K562 (cell line): ENCODE measurements around the gene CIAPIN1. TPM values are rescaled to one million over a fixed set of nuclear protein-coding genes. Genes with fewer than 3 reads are reported as not detected.

Experiments used
- ARID2 ChIP-seq: fragments of 450-650 bp; IDR thresholded peaks from 2 replicates; pipeline ENCODE4 v1.6.1; 2017; ENCODE audit warnings: antibody characterized with exemption, mild to moderate bottlenecking
- CHD2 ChIP-seq: IDR thresholded peaks from 2 replicates; pipeline ENCODE4 v1.6.1; 2011; ENCODE audit warnings: low read depth, low read length
- CREB1 ChIP-seq, 2 experiments: sonication (generic) in 1 of 2; formaldehyde crosslinking in 1 of 2; IDR thresholded peaks; 2 replicates each; pipeline versions ENCODE4 v1.6.1 to v1.8.0; 2012 to 2022; ENCODE audit warnings: inconsistent platforms in 1 of 2, mild to moderate bottlenecking in 1 of 2, missing genetic modification reagents in 1 of 2, moderate library complexity in 1 of 2
- CREM ChIP-seq: IDR thresholded peaks from 2 replicates; pipeline ENCODE4 v1.6.1; 2014; ENCODE audit warnings: antibody characterized with exemption, low read depth
- ETV5 ChIP-seq: sonication (generic); formaldehyde crosslinking; IDR thresholded peaks from 2 replicates; pipeline ENCODE4 v1.4.0; 2020; ENCODE audit warnings: low read depth, mild to moderate bottlenecking, missing genetic modification reagents
- FOXP1 ChIP-seq: sonication (generic); formaldehyde crosslinking; IDR thresholded peaks from 2 replicates; pipeline ENCODE4 v1.8.0; 2022; ENCODE audit warnings: mild to moderate bottlenecking, missing genetic modification reagents
- KLF13 ChIP-seq: fragments of 450-650 bp; IDR thresholded peaks from 2 replicates; pipeline ENCODE4 v1.6.1; 2016; ENCODE audit warnings: missing genetic modification characterization, low read depth, mild to moderate bottlenecking, missing compliant biosample characterization, moderate library complexity, borderline replicate concordance
- MTA3 ChIP-seq: fragments of 450-650 bp; formaldehyde crosslinking; IDR thresholded peaks from 2 replicates; pipeline ENCODE4 v1.6.1; 2017; ENCODE audit warnings: mild to moderate bottlenecking, borderline replicate concordance
- TFAM ChIP-seq: fragments of 250-450 bp; sonication (Bioruptor Pico); conservative IDR thresholded peaks from 2 replicates; pipeline ENCODE4 v1.5.0; 2021; ENCODE audit warnings: mild to moderate bottlenecking, moderate library complexity
- ZNF121 ChIP-seq: sonication (generic); formaldehyde crosslinking; conservative IDR thresholded peaks from 2 replicates; pipeline ENCODE4 v1.8.0; 2022; ENCODE audit warnings: missing genetic modification reagents
- ZNF75A ChIP-seq: fragments of 450-650 bp; formaldehyde crosslinking; IDR thresholded peaks from 2 replicates; pipeline ENCODE4 v1.4.0; 2020; ENCODE audit warnings: mild to moderate bottlenecking
- ZZZ3 ChIP-seq: fragments of 450-650 bp; IDR thresholded peaks from 2 replicates; pipeline ENCODE4 v1.6.1; 2016; ENCODE audit warnings: antibody characterized with exemption, mild to moderate bottlenecking, moderate library complexity
- polyA plus RNA-seq, 8 experiments: library from polyadenylated mRNA; depleted of rRNA in 4 of 8; stranded (reverse) in 5 of 8; unstranded in 3 of 8; fragments of >200 nt; fragmentation: Nextera tagmentation in 2 of 8; fragmentation: Illumina TruSeq in 1 of 8; extraction: Ambion mirVana in 2 of 8; extraction: Trizol in 1 of 8; gene quantifications; 2 replicates each; pipeline versions ENCODE4 v1.2.1 to v1.2.3, GENCODE V29; 2011 to 2014; ENCODE audit warnings: inconsistent platforms in 1 of 8, missing spikeins in 1 of 8
- total RNA-seq, 7 experiments: library from RNA; depleted of rRNA in 6 of 7; stranded (reverse); fragments of >200 nt in 6 of 7; fragmentation: Illumina TruSeq in 2 of 7; extraction: Trizol in 2 of 7; gene quantifications; 2 replicates each; pipeline versions ENCODE4 v1.2.1 to v1.2.3, GENCODE V29; 2011 to 2021; ENCODE audit warnings: low replicate concordance in 1 of 7
- TF ChIP-seq, protein P1 (sequence below): fragments of 450-650 bp; formaldehyde crosslinking; IDR thresholded peaks from 2 replicates; pipeline ENCODE4 v1.4.0; 2020; ENCODE audit warnings: mild to moderate bottlenecking, moderate library complexity
- TF ChIP-seq, protein P2 (sequence below): sonication (generic); formaldehyde crosslinking; IDR thresholded peaks from 2 replicates; pipeline ENCODE4 v1.8.1; 2023; ENCODE audit warnings: mild to moderate bottlenecking, missing genetic modification reagents
- TF ChIP-seq, protein P3 (sequence below), 2 experiments: fragments of 450-650 bp; conservative IDR thresholded peaks; 2 replicates each; pipeline ENCODE4 v1.6.1; 2017; ENCODE audit warnings: mild to moderate bottlenecking in 2 of 2, moderate library complexity in 2 of 2
- TF ChIP-seq, protein P4 (sequence below): IDR thresholded peaks from 2 replicates; pipeline ENCODE4 v1.6.1; 2011; ENCODE audit warnings: borderline replicate concordance, low read depth, mild to moderate bottlenecking, moderate library complexity, low read length; ENCODE audit not compliant: insufficient read depth, poor library complexity, severe bottlenecking
- TF ChIP-seq, protein P5 (sequence below), 3 experiments: IDR thresholded peaks in 2 of 3; conservative IDR thresholded peaks in 1 of 3; 2 replicates each; pipeline ENCODE4 v1.5.1; 2011 to 2012; ENCODE audit warnings: low read length in 3 of 3, mild to moderate bottlenecking in 3 of 3, control low read depth in 2 of 3, improper control_type of control experiment in 1 of 3, inconsistent platforms in 1 of 3, low read depth in 1 of 3, mixed read lengths in 1 of 3, moderate library complexity in 1 of 3; ENCODE audit not compliant: insufficient read depth in 2 of 3

Gene CIAPIN1
- total and polyA plus RNA-seq, 9 of the 15 experiments (the other 6 are each of a cell fraction or from before 2014, with no cell fraction given) = 71.8 to 263 (median 95.7) TPM

DNA sequence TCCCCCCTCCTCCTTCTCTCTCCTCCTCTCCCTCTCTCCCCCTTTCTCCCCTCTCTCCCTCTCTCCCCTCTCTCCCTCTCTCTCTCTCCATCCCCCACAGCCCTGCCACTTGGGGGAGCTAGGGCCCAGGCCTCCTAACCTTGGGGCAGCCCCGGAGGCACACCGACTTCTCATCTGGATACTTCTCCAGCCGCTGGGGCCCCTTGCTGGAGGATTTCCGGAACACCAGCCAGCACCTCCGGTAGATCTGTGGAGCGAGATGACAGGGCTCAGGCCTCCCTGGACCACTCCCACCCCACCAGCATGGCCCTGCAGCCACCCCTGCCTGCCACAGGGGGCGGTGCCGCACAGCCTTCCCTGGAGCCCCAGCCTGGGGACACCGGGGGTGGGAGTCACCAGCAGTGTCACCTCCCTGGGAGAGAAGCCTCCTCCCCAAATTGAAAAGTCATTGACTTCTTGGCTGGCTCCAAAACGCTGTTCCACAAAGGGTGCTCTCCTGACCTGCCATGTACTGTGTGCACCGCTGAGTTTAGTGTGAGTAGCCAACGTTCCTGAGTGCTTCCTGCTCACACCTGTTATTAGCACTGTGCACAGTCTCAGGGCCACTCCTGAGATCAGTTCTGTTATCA, 28.6 kb upstream of the CIAPIN1 start (continued):
- TF ChIP-seq, protein P1, sequence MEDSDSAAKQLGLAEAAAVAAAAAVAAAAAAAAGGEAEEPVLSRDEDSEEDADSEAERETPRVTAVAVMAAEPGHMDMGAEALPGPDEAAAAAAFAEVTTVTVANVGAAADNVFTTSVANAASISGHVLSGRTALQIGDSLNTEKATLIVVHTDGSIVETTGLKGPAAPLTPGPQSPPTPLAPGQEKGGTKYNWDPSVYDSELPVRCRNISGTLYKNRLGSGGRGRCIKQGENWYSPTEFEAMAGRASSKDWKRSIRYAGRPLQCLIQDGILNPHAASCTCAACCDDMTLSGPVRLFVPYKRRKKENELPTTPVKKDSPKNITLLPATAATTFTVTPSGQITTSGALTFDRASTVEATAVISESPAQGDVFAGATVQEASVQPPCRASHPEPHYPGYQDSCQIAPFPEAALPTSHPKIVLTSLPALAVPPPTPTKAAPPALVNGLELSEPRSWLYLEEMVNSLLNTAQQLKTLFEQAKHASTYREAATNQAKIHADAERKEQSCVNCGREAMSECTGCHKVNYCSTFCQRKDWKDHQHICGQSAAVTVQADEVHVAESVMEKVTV (CRISPR knock-in tag) = 0 out of 2 replicates have a peak, but pooled peaks have one; percentile 13
- TF ChIP-seq CREM (peak; percentile 35; the same call in 1 of the 2 replicates), ZNF121 (CRISPR knock-in tag) (no peak), ETV5 (CRISPR knock-in tag) (0 out of 2 replicates have a peak, but pooled peaks have one; percentile 29), ZZZ3 (no peak), ZNF75A (CRISPR knock-in tag) (no peak), TFAM (CRISPR knock-in tag) (no peak), CHD2 (peak; percentile 25; the same call in 1 of the 2 replicates), MTA3 (no peak; the same call in 1 of the 2 replicates), KLF13 (tag) (0 out of 2 replicates have a peak, but pooled peaks have one; percentile 58), ARID2 (peak; percentile 54; the same call in 1 of the 2 replicates), FOXP1 (CRISPR knock-in tag) (peak; percentile 59; the same call in 1 of the 2 replicates), CREB1 (IDR thresholded peaks at IDR 0.05) (no peak), CREB1 (CRISPR knock-in tag; IDR thresholded peaks at IDR 0.05) (peak; percentile 47; the same call in 1 of the 2 replicates)
- TF ChIP-seq, protein P2, sequence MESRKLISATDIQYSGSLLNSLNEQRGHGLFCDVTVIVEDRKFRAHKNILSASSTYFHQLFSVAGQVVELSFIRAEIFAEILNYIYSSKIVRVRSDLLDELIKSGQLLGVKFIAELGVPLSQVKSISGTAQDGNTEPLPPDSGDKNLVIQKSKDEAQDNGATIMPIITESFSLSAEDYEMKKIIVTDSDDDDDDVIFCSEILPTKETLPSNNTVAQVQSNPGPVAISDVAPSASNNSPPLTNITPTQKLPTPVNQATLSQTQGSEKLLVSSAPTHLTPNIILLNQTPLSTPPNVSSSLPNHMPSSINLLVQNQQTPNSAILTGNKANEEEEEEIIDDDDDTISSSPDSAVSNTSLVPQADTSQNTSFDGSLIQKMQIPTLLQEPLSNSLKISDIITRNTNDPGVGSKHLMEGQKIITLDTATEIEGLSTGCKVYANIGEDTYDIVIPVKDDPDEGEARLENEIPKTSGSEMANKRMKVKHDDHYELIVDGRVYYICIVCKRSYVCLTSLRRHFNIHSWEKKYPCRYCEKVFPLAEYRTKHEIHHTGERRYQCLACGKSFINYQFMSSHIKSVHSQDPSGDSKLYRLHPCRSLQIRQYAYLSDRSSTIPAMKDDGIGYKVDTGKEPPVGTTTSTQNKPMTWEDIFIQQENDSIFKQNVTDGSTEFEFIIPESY (CRISPR knock-in tag) = no peak
- TF ChIP-seq, protein P3, sequence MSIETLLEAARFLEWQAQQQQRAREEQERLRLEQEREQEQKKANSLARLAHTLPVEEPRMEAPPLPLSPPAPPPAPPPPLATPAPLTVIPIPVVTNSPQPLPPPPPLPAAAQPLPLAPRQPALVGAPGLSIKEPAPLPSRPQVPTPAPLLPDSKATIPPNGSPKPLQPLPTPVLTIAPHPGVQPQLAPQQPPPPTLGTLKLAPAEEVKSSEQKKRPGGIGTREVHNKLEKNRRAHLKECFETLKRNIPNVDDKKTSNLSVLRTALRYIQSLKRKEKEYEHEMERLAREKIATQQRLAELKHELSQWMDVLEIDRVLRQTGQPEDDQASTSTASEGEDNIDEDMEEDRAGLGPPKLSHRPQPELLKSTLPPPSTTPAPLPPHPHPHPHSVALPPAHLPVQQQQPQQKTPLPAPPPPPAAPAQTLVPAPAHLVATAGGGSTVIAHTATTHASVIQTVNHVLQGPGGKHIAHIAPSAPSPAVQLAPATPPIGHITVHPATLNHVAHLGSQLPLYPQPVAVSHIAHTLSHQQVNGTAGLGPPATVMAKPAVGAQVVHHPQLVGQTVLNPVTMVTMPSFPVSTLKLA (conservative IDR thresholded peaks at IDR 0.05) = peak in 1 of 2 experiments; percentile 65; a peak in 2 of 4 replicates
- TF ChIP-seq, protein P4, sequence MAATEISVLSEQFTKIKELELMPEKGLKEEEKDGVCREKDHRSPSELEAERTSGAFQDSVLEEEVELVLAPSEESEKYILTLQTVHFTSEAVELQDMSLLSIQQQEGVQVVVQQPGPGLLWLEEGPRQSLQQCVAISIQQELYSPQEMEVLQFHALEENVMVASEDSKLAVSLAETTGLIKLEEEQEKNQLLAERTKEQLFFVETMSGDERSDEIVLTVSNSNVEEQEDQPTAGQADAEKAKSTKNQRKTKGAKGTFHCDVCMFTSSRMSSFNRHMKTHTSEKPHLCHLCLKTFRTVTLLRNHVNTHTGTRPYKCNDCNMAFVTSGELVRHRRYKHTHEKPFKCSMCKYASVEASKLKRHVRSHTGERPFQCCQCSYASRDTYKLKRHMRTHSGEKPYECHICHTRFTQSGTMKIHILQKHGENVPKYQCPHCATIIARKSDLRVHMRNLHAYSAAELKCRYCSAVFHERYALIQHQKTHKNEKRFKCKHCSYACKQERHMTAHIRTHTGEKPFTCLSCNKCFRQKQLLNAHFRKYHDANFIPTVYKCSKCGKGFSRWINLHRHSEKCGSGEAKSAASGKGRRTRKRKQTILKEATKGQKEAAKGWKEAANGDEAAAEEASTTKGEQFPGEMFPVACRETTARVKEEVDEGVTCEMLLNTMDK = peak; percentile 48
- TF ChIP-seq, protein P5, sequence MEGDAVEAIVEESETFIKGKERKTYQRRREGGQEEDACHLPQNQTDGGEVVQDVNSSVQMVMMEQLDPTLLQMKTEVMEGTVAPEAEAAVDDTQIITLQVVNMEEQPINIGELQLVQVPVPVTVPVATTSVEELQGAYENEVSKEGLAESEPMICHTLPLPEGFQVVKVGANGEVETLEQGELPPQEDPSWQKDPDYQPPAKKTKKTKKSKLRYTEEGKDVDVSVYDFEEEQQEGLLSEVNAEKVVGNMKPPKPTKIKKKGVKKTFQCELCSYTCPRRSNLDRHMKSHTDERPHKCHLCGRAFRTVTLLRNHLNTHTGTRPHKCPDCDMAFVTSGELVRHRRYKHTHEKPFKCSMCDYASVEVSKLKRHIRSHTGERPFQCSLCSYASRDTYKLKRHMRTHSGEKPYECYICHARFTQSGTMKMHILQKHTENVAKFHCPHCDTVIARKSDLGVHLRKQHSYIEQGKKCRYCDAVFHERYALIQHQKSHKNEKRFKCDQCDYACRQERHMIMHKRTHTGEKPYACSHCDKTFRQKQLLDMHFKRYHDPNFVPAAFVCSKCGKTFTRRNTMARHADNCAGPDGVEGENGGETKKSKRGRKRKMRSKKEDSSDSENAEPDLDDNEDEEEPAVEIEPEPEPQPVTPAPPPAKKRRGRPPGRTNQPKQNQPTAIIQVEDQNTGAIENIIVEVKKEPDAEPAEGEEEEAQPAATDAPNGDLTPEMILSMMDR (IDR thresholded peaks at IDR 0.05 in 2 of 3, conservative IDR thresholded peaks at IDR 0.05 in 1 of 3; ENCODE audit: insufficient read depth in 2 of 3, low read depth in 1 of 3, low read length in 3 of 3) = peak; percentile 84 to 88 (median 88)
